Subcutaneous abdominal adipose tissue (tissue), 5 donors: ENCODE measurements around the gene ZC3H11A.

Experiments used
- H3K27ac ChIP-seq: one replicate; pipeline ENCODE4 v1.7.0; 2013; ENCODE audit warnings: low read depth, mild to moderate bottlenecking, inconsistent platforms, low read length, moderate library complexity
- H3K27me3 ChIP-seq, 5 donors: one replicate each; pipeline ENCODE4 v1.7.0; 2013; ENCODE audit warnings: low read length in 5 of 5, inconsistent platforms in 1 of 5; ENCODE audit not compliant: control insufficient read depth in 5 of 5, insufficient read depth in 4 of 5
- H3K36me3 ChIP-seq, 5 donors: one replicate each; pipeline ENCODE4 v1.7.0; 2013; ENCODE audit warnings: low read length in 5 of 5; ENCODE audit not compliant: control insufficient read depth in 5 of 5, insufficient read depth in 5 of 5
- H3K4me1 ChIP-seq, 5 donors: one replicate each; pipeline ENCODE4 v1.7.0; 2013; ENCODE audit warnings: low read length in 5 of 5, mild to moderate bottlenecking in 3 of 5, moderate library complexity in 1 of 5; ENCODE audit not compliant: control insufficient read depth in 5 of 5, insufficient read depth in 5 of 5
- H3K4me3 ChIP-seq, 5 donors: one replicate each; pipeline ENCODE4 v1.7.0; 2013; ENCODE audit warnings: low read length in 5 of 5, low read depth in 1 of 5
- H3K9ac ChIP-seq, 5 donors: one replicate each; pipeline ENCODE4 v1.7.0; 2013; ENCODE audit warnings: low read length in 5 of 5, mild to moderate bottlenecking in 4 of 5, moderate library complexity in 3 of 5
- H3K9me3 ChIP-seq, 5 donors: one replicate each; pipeline ENCODE4 v1.7.0; 2013; ENCODE audit warnings: low read length in 5 of 5; ENCODE audit not compliant: control insufficient read depth in 5 of 5
- donor health status: healthy.
- donor health status: healthy.
- donor health status: healthy.
- donor health status: healthy.
- donor health status: healthy.

The ZC3H11A gene

GRCh38 chr1:203764105-203765028, 31.1 kb upstream of the ZC3H11A start:
- no peak overlapping the region for H3K9ac ChIP-seq
- H3K27ac ChIP-seq, result no peak overlapping the region
- no peaks in the 10 kb centered on the region for H3K36me3 ChIP-seq
- no peak overlapping the region for H3K4me3 ChIP-seq
- no peaks in the 10 kb centered on the region for H3K27me3 ChIP-seq
- H3K4me1 ChIP-seq, result peaks cover 0 to 10% (median 9%) of the 10 kb centered on the region in 5 donors
- no peaks in the 10 kb centered on the region for H3K9me3 ChIP-seq

- H3K4me1 ChIP-seq, result peaks cover 2 to 14% (median 14%) of the 10 kb centered on the region in 5 donors
- peak within 1 kb of the TSS in 2 of 5 donors; percentile 1 to 20 for H3K4me3 ChIP-seq
- H3K9ac ChIP-seq, result no peak within 1 kb of the TSS
- H3K27me3 ChIP-seq, result no peaks in the 10 kb centered on the region
- H3K36me3 ChIP-seq, result no peaks in the 10 kb centered on the region
- H3K9me3 ChIP-seq, result no peaks in the 10 kb centered on the region
- no peak within 1 kb of the TSS for H3K27ac ChIP-seq
These were observed 30.2 kb upstream of the ZC3H11A start, which contains the start of gene LAX1 for GRCh38 chr1:203765029-203765837. TSS of gene LAX1 (plus strand) at chr1:203765183. CDS start at chr1:203765566, 383 bp downstream.

GRCh38 chr1:203768256-203768655, 27.2 kb upstream of the ZC3H11A start:
- H3K36me3 ChIP-seq, result no peaks in the 10 kb centered on the region
- H3K4me1 ChIP-seq, result peaks cover 2 to 24% (median 14%) of the 10 kb centered on the region in 5 donors
- no peak overlapping the region for H3K9ac ChIP-seq
- no peak overlapping the region for H3K4me3 ChIP-seq
- no peak overlapping the region for H3K27ac ChIP-seq
- H3K9me3 ChIP-seq, result no peaks in the 10 kb centered on the region
- no peaks in the 10 kb centered on the region for H3K27me3 ChIP-seq

DNA sequence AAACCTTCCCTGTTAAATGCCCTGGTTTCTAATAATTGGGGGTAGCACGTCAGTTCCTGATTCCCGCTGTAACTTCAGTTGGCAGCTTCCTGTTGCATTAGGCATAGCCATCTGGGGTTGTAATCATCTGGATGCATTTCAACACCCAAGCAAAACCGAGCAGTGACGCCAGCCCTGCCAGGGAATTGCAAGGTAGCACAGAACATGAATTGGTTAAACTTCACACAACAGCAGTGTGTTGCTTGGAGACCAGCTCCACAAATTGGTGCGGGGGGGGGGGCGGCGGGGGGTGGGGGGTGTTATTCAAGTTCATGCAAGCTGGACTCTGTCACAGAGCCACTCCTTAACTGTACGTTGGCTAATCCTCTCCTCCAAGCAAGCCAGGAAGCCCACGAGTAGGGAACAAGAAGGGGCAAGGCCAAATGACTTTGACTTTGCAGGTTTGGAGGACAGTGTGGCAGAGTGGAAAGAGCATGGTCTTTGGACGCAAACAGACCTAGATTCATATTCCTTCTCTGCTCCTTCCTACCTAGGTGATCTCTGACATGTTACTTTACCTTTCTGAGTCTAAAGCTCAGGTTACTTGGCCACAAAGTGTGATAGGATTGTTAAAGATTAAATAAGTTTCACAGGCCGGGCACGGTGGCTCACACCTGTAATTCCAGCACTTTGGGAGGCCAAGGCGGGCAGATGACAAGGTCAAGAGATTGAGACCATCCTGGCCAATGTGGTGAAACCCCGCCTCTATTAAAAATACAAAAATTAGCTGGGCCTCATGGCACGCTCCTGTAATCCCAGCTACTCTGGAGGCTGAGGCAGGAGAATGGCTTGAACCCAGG, 25.7 kb upstream of the ZC3H11A start:
- Histone ChIP-seq H3K36me3 (no peaks in the 10 kb centered on the region), H3K4me1 (peaks cover 2 to 24% (median 14%) of the 10 kb centered on the region in 5 donors), H3K4me3 (peak overlapping the region in 3 of 5 donors; percentile 32 to 38 (median 36)), H3K9ac (no peak overlapping the region), H3K27ac (no peak overlapping the region), H3K9me3 (no peaks in the 10 kb centered on the region), H3K27me3 (no peaks in the 10 kb centered on the region)

DNA sequence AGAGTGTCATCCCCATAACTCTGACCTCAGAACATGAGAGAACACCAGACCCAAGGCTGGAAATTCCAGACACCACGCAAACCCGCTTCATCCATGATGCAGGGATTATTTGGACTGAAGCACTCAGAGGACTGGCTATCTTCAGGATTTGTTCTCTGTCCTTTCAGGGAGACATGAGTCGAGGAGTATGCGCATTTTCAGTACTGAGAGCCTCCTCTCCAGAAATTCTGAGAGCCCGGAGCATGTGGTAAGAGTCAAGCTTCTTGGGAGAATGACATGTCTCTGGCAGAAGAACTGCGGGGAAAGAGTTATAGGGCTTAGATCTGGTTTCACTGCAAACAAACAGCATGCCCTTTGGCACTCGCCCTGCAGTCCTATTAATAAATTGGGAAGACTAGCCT, 23.5 kb upstream of the ZC3H11A start:
- no peak overlapping the region for H3K9ac ChIP-seq
- no peak overlapping the region for H3K4me3 ChIP-seq
- no peaks in the 10 kb centered on the region for H3K27me3 ChIP-seq
- no peaks in the 10 kb centered on the region for H3K36me3 ChIP-seq
- H3K4me1 ChIP-seq, result peaks cover 2 to 24% (median 14%) of the 10 kb centered on the region in 5 donors
- no peak overlapping the region for H3K27ac ChIP-seq
- H3K9me3 ChIP-seq, result no peaks in the 10 kb centered on the region

GRCh38 chr1:203772836-203773235, 22.6 kb upstream of the ZC3H11A start:
- Histone ChIP-seq H3K9ac (no peak overlapping the region), H3K36me3 (no peaks in the 10 kb centered on the region), H3K4me3 (no peak overlapping the region), H3K4me1 (peaks cover 2 to 24% (median 14%) of the 10 kb centered on the region in 5 donors), H3K9me3 (no peaks in the 10 kb centered on the region), H3K27ac (no peak overlapping the region), H3K27me3 (no peaks in the 10 kb centered on the region)

- no peaks in the 10 kb centered on the region for H3K9me3 ChIP-seq
- H3K4me1 ChIP-seq, result peaks cover 0 to 8% (median 0%) of the 10 kb centered on the region in 5 donors
- no peak overlapping the region for H3K27ac ChIP-seq
- no peaks in the 10 kb centered on the region for H3K27me3 ChIP-seq
- H3K36me3 ChIP-seq, result no peaks in the 10 kb centered on the region
- no peak overlapping the region for H3K4me3 ChIP-seq
- no peak overlapping the region for H3K9ac ChIP-seq
These were observed 18.8 kb upstream of the ZC3H11A start for GRCh38 chr1:203776636-203777035.

- Histone ChIP-seq H3K9me3 (no peaks in the 10 kb centered on the region), H3K36me3 (no peaks in the 10 kb centered on the region), H3K4me1 (no peaks in the 10 kb centered on the region), H3K9ac (no peak overlapping the region), H3K4me3 (no peak overlapping the region), H3K27me3 (no peaks in the 10 kb centered on the region), H3K27ac (no peak overlapping the region)
These were observed 17.8 kb upstream of the ZC3H11A start for GRCh38 chr1:203777596-203777995.

GRCh38 chr1:203778146-203778545, 17.3 kb upstream of the ZC3H11A start:
- H3K27me3 ChIP-seq, result no peaks in the 10 kb centered on the region
- H3K4me3 ChIP-seq, result no peak overlapping the region
- no peaks in the 10 kb centered on the region for H3K36me3 ChIP-seq
- no peak overlapping the region for H3K27ac ChIP-seq
- no peaks in the 10 kb centered on the region for H3K9me3 ChIP-seq
- no peaks in the 10 kb centered on the region for H3K4me1 ChIP-seq
- H3K9ac ChIP-seq, result no peak overlapping the region
